ENCODE results near the gene EVI2B. TPM values are rescaled to one million over a fixed set of nuclear protein-coding genes. Genes with fewer than 3 reads are reported as not detected.

Gene EVI2B
- total and polyA plus RNA-seq, 12 donors = 0.67 to 16.7 (median 7.6) TPM

DNA sequence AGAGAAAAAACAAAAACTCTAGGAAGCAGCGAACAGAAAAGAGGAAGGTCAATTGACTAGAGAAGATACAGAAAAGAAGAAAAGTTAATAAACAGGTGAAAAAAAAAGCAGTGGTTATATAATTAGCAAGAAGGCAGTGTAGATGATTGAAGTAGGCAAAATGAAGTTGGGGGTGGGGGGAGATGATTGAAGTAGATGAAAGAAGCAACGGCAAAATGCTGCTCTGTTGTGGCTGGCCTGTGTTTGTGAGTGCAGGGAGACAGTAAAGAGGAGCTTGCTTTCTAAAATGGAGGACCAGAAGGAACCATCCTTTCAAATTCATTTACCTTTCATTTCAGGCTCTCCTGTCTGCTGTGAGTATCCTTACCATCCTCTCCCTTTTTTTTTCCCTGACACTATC lies 3.6 kb downstream of the EVI2B start:
- no peaks in the 10 kb centered on the region for H3K9me3 ChIP-seq (replicated peaks in 1 of 3)
- intact Hi-C loops (cut with DNase I) = no loop called here
- peaks cover 0 to 3% of the 10 kb centered on the region in 2 donors for H3K4me1 ChIP-seq (replicated peaks in 1 of 2)
- no peaks in the 10 kb centered on the region for H3K36me3 ChIP-seq (replicated peaks in 1 of 2)
- peak overlapping the region in 1 of 5 donors; percentile 38 for H3K27ac ChIP-seq
- no peaks in the 10 kb centered on the region for H3K27me3 ChIP-seq
- TF ChIP-seq, protein P1, sequence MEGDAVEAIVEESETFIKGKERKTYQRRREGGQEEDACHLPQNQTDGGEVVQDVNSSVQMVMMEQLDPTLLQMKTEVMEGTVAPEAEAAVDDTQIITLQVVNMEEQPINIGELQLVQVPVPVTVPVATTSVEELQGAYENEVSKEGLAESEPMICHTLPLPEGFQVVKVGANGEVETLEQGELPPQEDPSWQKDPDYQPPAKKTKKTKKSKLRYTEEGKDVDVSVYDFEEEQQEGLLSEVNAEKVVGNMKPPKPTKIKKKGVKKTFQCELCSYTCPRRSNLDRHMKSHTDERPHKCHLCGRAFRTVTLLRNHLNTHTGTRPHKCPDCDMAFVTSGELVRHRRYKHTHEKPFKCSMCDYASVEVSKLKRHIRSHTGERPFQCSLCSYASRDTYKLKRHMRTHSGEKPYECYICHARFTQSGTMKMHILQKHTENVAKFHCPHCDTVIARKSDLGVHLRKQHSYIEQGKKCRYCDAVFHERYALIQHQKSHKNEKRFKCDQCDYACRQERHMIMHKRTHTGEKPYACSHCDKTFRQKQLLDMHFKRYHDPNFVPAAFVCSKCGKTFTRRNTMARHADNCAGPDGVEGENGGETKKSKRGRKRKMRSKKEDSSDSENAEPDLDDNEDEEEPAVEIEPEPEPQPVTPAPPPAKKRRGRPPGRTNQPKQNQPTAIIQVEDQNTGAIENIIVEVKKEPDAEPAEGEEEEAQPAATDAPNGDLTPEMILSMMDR (IDR thresholded peaks at IDR 0.05) = no peak
- no peak for TF ChIP-seq POLR2A (IDR thresholded peaks at IDR 0.05)
- no peak overlapping the region for H3K4me3 ChIP-seq
- DNase-seq = no peak
- 37 to 79% (median 59%) methylated on average over 2 of the region's 2 CpGs for WGBS, 4 donors

- no peaks in the 10 kb centered on the region for H3K9me3 ChIP-seq (replicated peaks in 1 of 3)
- 68 to 75% (median 73%) methylated on average over 2 of the region's 2 CpGs for WGBS, 4 donors
- H3K27me3 ChIP-seq = no peaks in the 10 kb centered on the region
- H3K36me3 ChIP-seq (replicated peaks in 1 of 2) = no peaks in the 10 kb centered on the region
- H3K4me3 ChIP-seq = no peak overlapping the region
- no peak for DNase-seq
- H3K4me1 ChIP-seq (replicated peaks in 1 of 2) = peaks cover 0 to 3% of the 10 kb centered on the region in 2 donors
- TF ChIP-seq, protein P1 (IDR thresholded peaks at IDR 0.05) = no peak
- no peak for TF ChIP-seq POLR2A (IDR thresholded peaks at IDR 0.05)
- intact Hi-C loops (cut with DNase I) = no loop called here
- H3K27ac ChIP-seq = peak overlapping the region in 3 of 5 donors; percentile 40 to 47 (median 41)
These were observed 4.3 kb downstream of the EVI2B start for GRCh38 chr17:31309556-31309955.

- Histone ChIP-seq H3K4me3 (no peak overlapping the region), H3K27ac (no peak overlapping the region), H3K4me1 (replicated peaks in 1 of 2) (peaks cover 0 to under 1% of the 10 kb centered on the region in 2 donors), H3K36me3 (replicated peaks in 1 of 2) (no peaks in the 10 kb centered on the region), H3K9me3 (replicated peaks in 1 of 3) (no peaks in the 10 kb centered on the region), H3K27me3 (no peaks in the 10 kb centered on the region)
- TF ChIP-seq, protein P1 (IDR thresholded peaks at IDR 0.05) = no peak
- TF ChIP-seq POLR2A (IDR thresholded peaks at IDR 0.05) = no peak
- intact Hi-C loops (cut with DNase I) = no loop called here
- DNase-seq = no peak
- WGBS, 4 donors = 74 to 79% (median 78%) methylated on average over 5 of the region's 5 CpGs
These were observed 5.2 kb downstream of the EVI2B start for GRCh38 chr17:31308372-31309334.

GRCh38 chr17:31307640-31308039 lies 6.2 kb downstream of the EVI2B start:
- no peak for DNase-seq
- Histone ChIP-seq H3K27me3 (no peaks in the 10 kb centered on the region), H3K4me1 (replicated peaks in 1 of 2) (no peaks in the 10 kb centered on the region), H3K27ac (no peak overlapping the region), H3K9me3 (replicated peaks in 1 of 3) (no peaks in the 10 kb centered on the region), H3K4me3 (no peak overlapping the region), H3K36me3 (replicated peaks in 1 of 2) (no peaks in the 10 kb centered on the region)
- intact Hi-C loops (cut with DNase I) = no loop called here
- WGBS, 4 donors = 68 to 76% (median 74%) methylated on average over 1 of the region's 1 CpG
- TF ChIP-seq, protein P1 (IDR thresholded peaks at IDR 0.05) = no peak
- no peak for TF ChIP-seq POLR2A (IDR thresholded peaks at IDR 0.05)
